ENCODE results near the gene RPLP2.

- no peak for TF ChIP-seq EZH2 (IDR thresholded peaks at IDR 0.05; ENCODE audit: borderline replicate concordance)
- no peak for TF ChIP-seq CTCF (IDR thresholded peaks at IDR 0.05; ENCODE audit: poor library complexity)
- no peak for TF ChIP-seq EZH2phosphoT487 (IDR thresholded peaks at IDR 0.05; ENCODE audit: low read depth, severe bottlenecking, unreplicated experiment)
These were observed 30.3 kb downstream of the RPLP2 start for GRCh38 chr11:839875-840617.
